ENCODE measurements around the gene PROM2. TPM values are rescaled to one million over a fixed set of nuclear protein-coding genes. Genes with fewer than 3 reads are reported as not detected.

The PROM2 gene
- total RNA-seq, 1 experiment from 2014 or later, result 3.1 TPM

DNA sequence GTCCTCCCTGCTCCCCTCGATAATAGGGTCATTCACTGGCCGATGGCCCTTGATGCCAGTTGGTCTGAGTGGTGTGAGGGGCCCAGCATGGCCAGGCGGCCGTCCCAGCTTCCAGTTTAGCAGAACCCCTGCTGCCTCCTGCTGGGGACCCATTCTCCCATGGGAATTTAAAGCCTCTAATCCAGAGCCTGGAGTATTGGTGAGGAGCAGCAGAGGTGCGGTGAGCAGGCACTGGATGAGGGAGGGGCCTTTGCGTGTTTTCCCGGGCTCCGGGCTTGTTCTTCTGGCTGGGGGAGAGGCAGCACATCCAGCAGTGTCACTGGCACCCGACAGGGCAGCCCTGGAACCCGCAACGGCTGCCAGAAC, 40.3 kb downstream of the PROM2 start:
- no peaks in the 10 kb centered on the region for H3K79me2 ChIP-seq (ENCODE audit: insufficient read depth, low read length)
- no peak overlapping the region for H2BK15ac ChIP-seq (ENCODE audit: low read depth, low read length)
- no peaks in the 10 kb centered on the region for H3K9me3 ChIP-seq (ENCODE audit: control insufficient read depth, low read depth, low read length)
- peak overlapping the region in 1 of 3 experiments; percentile 31; a peak in 1 of 7 replicates for H3K27ac Mint-ChIP-seq
- no peak overlapping the region for H2BK12ac ChIP-seq (ENCODE audit: insufficient read length, low read depth, low read length)
- no peak overlapping the region for H3K18ac ChIP-seq (ENCODE audit: insufficient read length, low read depth, low read length)
- H3K27me3 Mint-ChIP-seq (ENCODE audit: low read depth), result peaks cover 2% of the 10 kb centered on the region
- no peak overlapping the region for H2AK5ac ChIP-seq (ENCODE audit: insufficient read length, low read length)
- H2AFZ ChIP-seq (ENCODE audit: low read length), result no peak overlapping the region
- H2BK20ac ChIP-seq (ENCODE audit: low read depth, low read length, poor library complexity, severe bottlenecking), result no peak overlapping the region
- H3K36me3 Mint-ChIP-seq (ENCODE audit: insufficient read depth in 1 of 3, low read depth in 3 of 3), result no peaks in the 10 kb centered on the region; a peak in 1 of 7 replicates
- H4K91ac ChIP-seq (ENCODE audit: insufficient read length, low read depth, low read length), result no peak overlapping the region
- TF ChIP-seq CTCF (conservative IDR thresholded peaks at IDR 0.05), result no peak
- no peaks in the 10 kb centered on the region for H3K23me2 ChIP-seq (ENCODE audit: insufficient read length, low read depth, low read length, poor library complexity, severe bottlenecking)
- H3K4me2 ChIP-seq (ENCODE audit: insufficient read depth, insufficient read length, low read length), result no peak overlapping the region
- H3K4me3 Mint-ChIP-seq, result 0 out of 5 replicates have a peak overlapping the region, but pooled peaks of 1 of the 2 experiments have one; percentile 40
- no peak overlapping the region for H4K5ac ChIP-seq (ENCODE audit: insufficient read length, low read depth, low read length)
- H4K20me1 ChIP-seq (ENCODE audit: control insufficient read depth, insufficient read depth, insufficient read length), result no peaks in the 10 kb centered on the region
- DNase-seq, result no peak
- H2BK5ac ChIP-seq (ENCODE audit: insufficient read length, low read length), result no peak overlapping the region
- H2BK120ac ChIP-seq (ENCODE audit: low read depth, low read length, poor library complexity, severe bottlenecking), result no peak overlapping the region
- H3K56ac ChIP-seq (ENCODE audit: insufficient read length, low read depth, low read length), result no peak overlapping the region
- no CpG with 5 or more reads among the region's 11 CpGs for WGBS (ENCODE audit: extremely low coverage, insufficient read length, low lambda C conversion rate)
- H3K4me1 Mint-ChIP-seq, result peaks cover 16 to 21% of the 10 kb centered on the region in 2 experiments
- no peak overlapping the region for H3K27ac ChIP-seq (ENCODE audit: insufficient read length, low read depth, low read length)
- H3T11ph ChIP-seq (ENCODE audit: low read length), result no peak overlapping the region
- no peak overlapping the region; the same call in 1 of the 2 replicates for H3K14ac ChIP-seq (ENCODE audit: insufficient read depth, low read length)
- H3K9ac ChIP-seq (ENCODE audit: extremely low read depth, insufficient read length, low read length), result no peak overlapping the region
- no peak overlapping the region for H3K23ac ChIP-seq (ENCODE audit: insufficient read length, low read depth, low read length)
- H3K9me3 Mint-ChIP-seq, result peaks cover 0 to 2% of the 10 kb centered on the region in 2 experiments; a peak in 1 of 5 replicates
- no peak overlapping the region for H4K8ac ChIP-seq (replicated peaks; ENCODE audit: insufficient read length, low read depth, low read length)
- no peaks in the 10 kb centered on the region for H3K79me1 ChIP-seq (ENCODE audit: insufficient read depth, low read depth, low read length, poor library complexity, severe bottlenecking)
- H3K4me1 ChIP-seq (ENCODE audit: insufficient read depth, low read length), result no peaks in the 10 kb centered on the region
- no peak overlapping the region for H3K4ac ChIP-seq (ENCODE audit: low read depth, low read length)
- no peaks in the 10 kb centered on the region for H3K27me3 ChIP-seq (ENCODE audit: insufficient read depth, low read length)
